Transverse colon (tissue), 4 donors: ENCODE measurements around the gene CGRRF1. TPM values are rescaled to one million over a fixed set of nuclear protein-coding genes. Genes with fewer than 3 reads are reported as not detected.

Experiments
- DNase-seq: peaks from one replicate; pipeline ENCODE4 v3.0.0-alpha.2; 2019
- H3K27ac ChIP-seq, 4 donors: fragments of 200-600 bp; sonication (generic); 2 replicates each; pipeline ENCODE4 v1.5.1; 2016 to 2018; ENCODE audit warnings: inconsistent platforms in 4 of 4
- H3K27me3 ChIP-seq: fragments of 200-600 bp; sonication (generic); 2 replicates; pipeline ENCODE4 v1.5.1; 2017; ENCODE audit warnings: inconsistent platforms
- H3K36me3 ChIP-seq, 4 donors: fragments of 200-600 bp; sonication (generic); 2 replicates each; pipeline ENCODE4 v1.5.1; 2017 to 2019; ENCODE audit warnings: inconsistent platforms in 4 of 4
- H3K4me1 ChIP-seq, 4 donors: fragments of 200-600 bp; sonication (generic); 2 replicates each; pipeline ENCODE4 v1.5.1; 2017 to 2020; ENCODE audit warnings: inconsistent platforms in 4 of 4
- H3K4me3 ChIP-seq, 4 donors: fragments of 200-600 bp; sonication (generic); 1 replicate in 1 of 4; 2 replicates in 3 of 4; pipeline versions ENCODE4 v1.5.1 to v1.6.1; 2017 to 2019; ENCODE audit warnings: inconsistent platforms in 4 of 4
- H3K9me3 ChIP-seq, 2 donors: fragments of 200-600 bp; sonication (generic); 2 replicates each; pipeline ENCODE4 v1.5.1; 2017 to 2019; ENCODE audit warnings: inconsistent platforms in 2 of 2
- CTCF ChIP-seq, 5 experiments: fragments of 200-600 bp in 3 of 5; fragments of 450-650 bp in 2 of 5; sonication (generic) in 3 of 5; IDR thresholded peaks; 1 replicate in 2 of 5; 2 replicates in 3 of 5; pipeline ENCODE4 v1.5.1; 2016 to 2017; ENCODE audit warnings: antibody characterized with exemption in 5 of 5, inconsistent platforms in 3 of 5, mild to moderate bottlenecking in 2 of 5, moderate library complexity in 1 of 5
- EP300 ChIP-seq: sonication (generic); formaldehyde crosslinking; IDR thresholded peaks from one replicate; pipeline ENCODE4 v1.6.1; 2017; ENCODE audit warnings: antibody characterized with exemption, low read depth
- POLR2A ChIP-seq: fragments of 450-650 bp; IDR thresholded peaks from one replicate; pipeline ENCODE4 v1.6.1; 2016; ENCODE audit warnings: antibody characterized with exemption, mild to moderate bottlenecking, moderate library complexity
- POLR2AphosphoS5 ChIP-seq, 3 donors: sonication (generic); formaldehyde crosslinking; IDR thresholded peaks; one replicate each; pipeline ENCODE4 v1.6.1; 2016; ENCODE audit warnings: antibody characterized with exemption in 3 of 3
- WGBS, 2 donors: methylation state at CpG; one replicate each; pipeline ENCODE4 v1.1.5; 2018; ENCODE audit warnings: low coverage in 1 of 2; 5-methylcytosine and 5-hydroxymethylcytosine counted together
- in situ Hi-C, 4 donors: fragments of 200-750 bp; cut with MboI; loops; one replicate each; pipeline versions ENCODE4 v1.15.0 to v1.15.1; 2017; ENCODE audit warnings: low sequenced_read_pairs in 3 of 4, low pct_ligation_motif_present in 1 of 4, low pct_unique_long_range_greater_than_20kb in 1 of 4
- intact Hi-C: fragments of 100-400 bp; cut with DNase I; formaldehyde crosslinking; loops from one replicate; pipeline ENCODE4 v1.15.1; 2023; ENCODE audit warnings: low total_unique reads
- total RNA-seq, 4 donors: library from RNA; depleted of rRNA; stranded (reverse); fragments of >200 nt; gene quantifications; one replicate each; pipeline ENCODE4 v1.1.0, GENCODE V29; 2016

Gene CGRRF1
- total RNA-seq, 4 donors from 2014 or later = 2.6 to 46.8 (median 18.0) TPM

- in situ Hi-C loops = no loop called here
- TF ChIP-seq EP300 (no peak), POLR2A (no peak), POLR2AphosphoS5 (IDR thresholded peaks at IDR 0.05) (no peak), CTCF (IDR thresholded peaks at IDR 0.05) (no peak)
- Histone ChIP-seq H3K27me3 (no peaks in the 10 kb centered on the region), H3K4me3 (no peak overlapping the region), H3K4me1 (peaks cover 0 to 26% (median 4%) of the 10 kb centered on the region in 4 donors), H3K27ac (no peak overlapping the region), H3K9me3 (no peaks in the 10 kb centered on the region), H3K36me3 (no peaks in the 10 kb centered on the region)
- WGBS, 2 donors = 85 to 92% methylated on average over 3 of the region's 3 CpGs
- intact Hi-C loops = no loop called here
- DNase-seq = no peak
Measured at GRCh38 chr14:54532111-54533012, 22.7 kb downstream of the CGRRF1 start.

- Histone ChIP-seq H3K36me3 (peaks cover 0 to 4% (median 0%) of the 10 kb centered on the region in 4 donors), H3K4me1 (peaks cover 0 to 32% (median 4%) of the 10 kb centered on the region in 4 donors), H3K4me3 (no peak overlapping the region), H3K9me3 (no peaks in the 10 kb centered on the region), H3K27me3 (no peaks in the 10 kb centered on the region), H3K27ac (no peak overlapping the region)
- intact Hi-C loops (no loop called here), in situ Hi-C loops (no loop called here)
- 80 to 93% methylated on average over 1 of the region's 1 CpG for WGBS, 2 donors
- DNase-seq = no peak
- no peak for TF ChIP-seq EP300
- no peak for TF ChIP-seq POLR2A
- no peak for TF ChIP-seq CTCF (IDR thresholded peaks at IDR 0.05)
Measured at GRCh38 chr14:54533100-54533499, 23.4 kb downstream of the CGRRF1 start.

- TF ChIP-seq EP300 = no peak
- no peak for TF ChIP-seq POLR2A
- TF ChIP-seq CTCF (IDR thresholded peaks at IDR 0.05) = no peak
- TF ChIP-seq POLR2AphosphoS5 (IDR thresholded peaks at IDR 0.05) = no peak
- 64% methylated on average over 1 of the region's 1 CpG; no CpG with 5 or more reads in 1 of the 2 donors for WGBS, 2 donors
- intact Hi-C loops (no loop called here), in situ Hi-C loops (no loop called here)
- no peak overlapping the region for H3K4me3 ChIP-seq
- H3K9me3 ChIP-seq = no peaks in the 10 kb centered on the region
- no peaks in the 10 kb centered on the region for H3K27me3 ChIP-seq
- DNase-seq = no peak
- H3K27ac ChIP-seq = no peak overlapping the region
- peaks cover 0 to 10% (median 0%) of the 10 kb centered on the region in 4 donors for H3K36me3 ChIP-seq
- H3K4me1 ChIP-seq = peaks cover 0 to 17% (median 0%) of the 10 kb centered on the region in 4 donors
Measured at GRCh38 chr14:54535126-54535525, 25.4 kb downstream of the CGRRF1 start.

DNA sequence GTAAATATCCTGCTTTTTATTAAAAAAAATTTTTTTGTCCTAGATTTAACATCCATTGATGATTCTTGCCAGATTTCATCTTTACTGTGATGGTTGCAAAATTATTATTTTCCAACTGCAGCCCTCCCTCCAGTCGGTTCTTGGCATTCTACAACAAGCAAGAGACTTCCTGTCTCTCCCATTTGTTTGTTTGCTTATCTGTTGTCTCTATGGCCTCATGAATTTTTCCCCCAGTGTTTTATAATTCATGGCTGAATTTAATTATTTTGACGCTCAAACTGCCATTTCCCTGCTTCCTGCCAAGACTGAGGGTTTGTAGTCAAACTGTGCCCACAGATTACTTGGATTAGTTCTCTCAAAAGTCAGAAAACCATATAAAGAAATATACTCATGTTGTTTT is 25.9 kb downstream of the CGRRF1 start:
- 43 to 54% methylated on average over 2 of the region's 2 CpGs for WGBS, 2 donors
- in situ Hi-C loops (no loop called here), intact Hi-C loops (no loop called here)
- DNase-seq = no peak
- H3K36me3 ChIP-seq = peaks cover 0 to 10% (median 0%) of the 10 kb centered on the region in 4 donors
- TF ChIP-seq POLR2A (no peak), CTCF (IDR thresholded peaks at IDR 0.05) (no peak), EP300 (no peak), POLR2AphosphoS5 (IDR thresholded peaks at IDR 0.05) (no peak)
- no peak overlapping the region for H3K4me3 ChIP-seq
- H3K27ac ChIP-seq = no peak overlapping the region
- H3K9me3 ChIP-seq = no peaks in the 10 kb centered on the region
- H3K4me1 ChIP-seq = peaks cover 0 to 16% (median 0%) of the 10 kb centered on the region in 4 donors
- H3K27me3 ChIP-seq = no peaks in the 10 kb centered on the region
